ENCODE measurements around the gene CDH6.

Gene CDH6

GRCh38 chr5:31193591-31194467 lies at the start of gene CDH6:
Gene CDH6, plus strand, starts transcription at chr5:31193686. Its CDS starts 73,788 bp downstream, at chr5:31267474.
- DNase-seq (ENCODE audit: extremely low spot score) = no peak
- TF ChIP-seq CTCF (IDR thresholded peaks at IDR 0.05; ENCODE audit: control extremely low read depth, extremely low read depth, low read depth, missing control alignments) = no peak
- ChIA-PET CTCF (interaction anchor here (4.7 kb wide), 1 partner anchor 7 kb away, joined by 20 read pairs; no protein-coding TSS in a partner anchor), POLR2A (no interaction called here)

- ChIA-PET CTCF (no interaction called here), POLR2A (no interaction called here)
- DNase-seq (ENCODE audit: extremely low spot score) = no peak
- no peak for TF ChIP-seq CTCF (IDR thresholded peaks at IDR 0.05; ENCODE audit: control extremely low read depth, extremely low read depth, low read depth, missing control alignments)
Observed at GRCh38 chr5:31144364-31144763, 49.1 kb upstream of the CDH6 start.

GRCh38 chr5:31148959-31149475 lies 44.5 kb upstream of the CDH6 start:
- TF ChIP-seq CTCF (IDR thresholded peaks at IDR 0.05; ENCODE audit: control extremely low read depth, extremely low read depth, low read depth, missing control alignments) = no peak
- ChIA-PET POLR2A (no interaction called here), CTCF (interaction anchor here (0.9 kb wide), 1 partner anchor 38 kb away, joined by 3 read pairs; no protein-coding TSS in a partner anchor)
- DNase-seq (ENCODE audit: extremely low spot score) = no peak

GRCh38 chr5:31153521-31153920 lies 40.0 kb upstream of the CDH6 start:
- no peak for TF ChIP-seq CTCF (IDR thresholded peaks at IDR 0.05; ENCODE audit: control extremely low read depth, extremely low read depth, low read depth, missing control alignments)
- no peak for DNase-seq (ENCODE audit: extremely low spot score)
- POLR2A ChIA-PET = no interaction called here
- CTCF ChIA-PET = interaction anchor here (1.2 kb wide), 1 partner anchor 35 kb away, joined by 3 read pairs; no protein-coding TSS in a partner anchor

- ChIA-PET CTCF (no interaction called here), POLR2A (no interaction called here)
- no peak for DNase-seq (ENCODE audit: extremely low spot score)
- no peak for TF ChIP-seq CTCF (IDR thresholded peaks at IDR 0.05; ENCODE audit: control extremely low read depth, extremely low read depth, low read depth, missing control alignments)
Observed at GRCh38 chr5:31156631-31157160, 36.8 kb upstream of the CDH6 start.

GRCh38 chr5:31157720-31158119 lies 35.8 kb upstream of the CDH6 start:
- DNase-seq (ENCODE audit: extremely low spot score) = no peak
- POLR2A ChIA-PET = no interaction called here
- CTCF ChIA-PET = no interaction called here
- no peak for TF ChIP-seq CTCF (IDR thresholded peaks at IDR 0.05; ENCODE audit: control extremely low read depth, extremely low read depth, low read depth, missing control alignments)

Data from GM10248 (cell line).